Gastroesophageal sphincter (tissue), 4 donors: Measurements from ENCODE around the gene SPTLC1. TPM values are rescaled to one million over a fixed set of nuclear protein-coding genes. Genes with fewer than 3 reads are reported as not detected.

Source experiments
- ATAC-seq: fragments of 150-250 bp; one replicate; pipeline ENCODE4 v1.9.1; 2016; ENCODE audit warnings: mild to moderate bottlenecking, moderate library complexity
- H3K27ac ChIP-seq, 4 donors: fragments of 200-600 bp; sonication (generic) in 3 of 4; 1 replicate in 3 of 4; 2 replicates in 1 of 4; pipeline ENCODE4 v1.5.1; 2016 to 2019
- H3K27me3 ChIP-seq: fragments of 200-600 bp; sonication (generic); one replicate; pipeline ENCODE4 v1.5.1; 2019
- H3K36me3 ChIP-seq, 2 donors: fragments of 200-600 bp; sonication (generic); one replicate each; pipeline ENCODE4 v1.5.1; 2019; ENCODE audit warnings: control low read depth in 1 of 2
- H3K4me1 ChIP-seq, 3 donors: fragments of 200-600 bp; sonication (generic); 1 replicate in 2 of 3; 2 replicates in 1 of 3; pipeline ENCODE4 v1.5.1; 2016 to 2019; ENCODE audit warnings: control low read depth in 2 of 3
- H3K4me3 ChIP-seq, 2 donors: fragments of 200-600 bp; sonication (generic); one replicate each; pipeline ENCODE4 v1.5.1; 2019; ENCODE audit warnings: mild to moderate bottlenecking in 1 of 2, moderate library complexity in 1 of 2
- H3K9me3 ChIP-seq, 3 donors: fragments of 200-600 bp; sonication (generic); one replicate each; pipeline ENCODE4 v1.5.1; 2017 to 2019; ENCODE audit warnings: control low read depth in 2 of 3
- EP300 ChIP-seq: sonication (generic); formaldehyde crosslinking; IDR thresholded peaks from one replicate; pipeline ENCODE4 v1.6.1; 2017; ENCODE audit warnings: antibody characterized with exemption, mild to moderate bottlenecking
- POLR2A ChIP-seq, 2 donors: fragments of 450-650 bp; IDR thresholded peaks; one replicate each; pipeline ENCODE4 v1.6.1; 2017; ENCODE audit warnings: antibody characterized with exemption in 2 of 2, mild to moderate bottlenecking in 2 of 2, moderate library complexity in 1 of 2
- POLR2AphosphoS5 ChIP-seq: sonication (generic); formaldehyde crosslinking; IDR thresholded peaks from one replicate; pipeline ENCODE4 v1.6.1; 2017; ENCODE audit warnings: antibody characterized with exemption
- WGBS, 2 donors: methylation state at CpG; one replicate each; pipeline ENCODE4 v1.1.5; 2018; ENCODE audit warnings: low coverage in 1 of 2; 5-methylcytosine and 5-hydroxymethylcytosine counted together
- total RNA-seq, 4 donors: library from RNA; depleted of rRNA; stranded (reverse); fragments of >200 nt; gene quantifications; one replicate each; pipeline ENCODE4 v1.1.0, GENCODE V29; 2016
- TF ChIP-seq, protein P1 (sequence below), 4 experiments: fragments of 200-600 bp in 2 of 4; fragments of 450-650 bp in 2 of 4; sonication (generic) in 1 of 4; IDR thresholded peaks; one replicate each; pipeline ENCODE4 v1.5.1; 2017 to 2019; ENCODE audit warnings: antibody characterized with exemption in 4 of 4, mild to moderate bottlenecking in 2 of 4, moderate library complexity in 2 of 4

The SPTLC1 gene
- total RNA-seq, 4 donors from 2014 or later = 56.0 to 73.9 (median 64.0) TPM

DNA sequence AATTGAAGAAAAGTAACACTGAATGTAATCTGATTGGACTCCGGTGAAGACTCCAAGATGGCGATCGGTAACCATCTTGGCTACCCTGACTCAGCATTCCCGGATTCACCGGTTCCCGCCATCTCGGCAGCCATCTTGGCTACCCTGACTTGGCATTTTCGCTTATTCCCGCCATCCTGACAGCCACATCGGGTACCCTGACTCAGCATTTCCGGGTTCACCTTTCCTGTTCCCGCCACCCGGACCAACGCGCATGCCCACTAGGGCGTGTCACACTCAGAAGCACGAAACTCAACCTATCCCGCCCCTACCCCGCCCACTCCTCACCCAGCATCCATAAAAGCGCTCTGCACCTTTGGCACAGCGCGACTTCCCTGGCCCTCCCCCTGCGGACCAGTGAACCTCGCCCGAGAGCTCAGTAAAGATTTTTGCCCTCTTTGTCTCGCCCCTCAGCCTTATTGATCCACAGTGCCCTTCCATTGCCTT lies 17.2 kb downstream of the SPTLC1 start:
- Histone ChIP-seq H3K9me3 (no peaks in the 10 kb centered on the region), H3K27me3 (no peaks in the 10 kb centered on the region), H3K4me1 (no peaks in the 10 kb centered on the region), H3K27ac (peak overlapping the region in 2 of 4 donors; percentile 38 to 40), H3K4me3 (peak overlapping the region; percentile 33 to 36), H3K36me3 (peaks cover 0 to 12% of the 10 kb centered on the region in 2 donors)
- 31 to 46% methylated on average over 15 to 26 of the region's 26 CpGs for WGBS, 2 donors
- peak; percentile 78 for ATAC-seq
- TF ChIP-seq POLR2AphosphoS5 (peak; percentile 74), POLR2A (IDR thresholded peaks at IDR 0.05) (no peak)

DNA sequence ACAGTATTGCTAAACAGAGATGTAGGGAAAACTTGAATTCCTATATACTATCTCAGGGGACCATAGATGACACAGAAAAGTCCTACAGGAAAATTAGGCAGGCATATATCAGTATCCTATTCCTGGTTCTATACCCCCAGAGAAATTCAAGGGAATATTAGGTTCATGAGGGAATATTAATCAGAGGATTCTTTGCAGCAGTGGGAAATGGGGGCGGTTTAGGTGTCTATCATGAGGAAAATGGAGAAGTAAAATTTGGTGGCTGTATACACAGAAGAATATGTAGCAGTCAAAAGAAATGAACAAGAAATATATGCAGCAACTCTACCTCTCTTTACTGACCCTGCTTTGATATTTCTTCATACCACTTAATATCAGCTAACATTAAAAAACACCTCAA lies 20.0 kb downstream of the SPTLC1 start:
- ATAC-seq = no peak
- H3K4me3 ChIP-seq = no peak overlapping the region
- H3K27me3 ChIP-seq = no peaks in the 10 kb centered on the region
- WGBS, 2 donors = 100% methylated on average over 1 of the region's 1 CpG
- H3K9me3 ChIP-seq = no peaks in the 10 kb centered on the region
- H3K27ac ChIP-seq = no peak overlapping the region
- TF ChIP-seq EP300 = no peak
- no peak for TF ChIP-seq POLR2A (IDR thresholded peaks at IDR 0.05)
- TF ChIP-seq, protein P1, sequence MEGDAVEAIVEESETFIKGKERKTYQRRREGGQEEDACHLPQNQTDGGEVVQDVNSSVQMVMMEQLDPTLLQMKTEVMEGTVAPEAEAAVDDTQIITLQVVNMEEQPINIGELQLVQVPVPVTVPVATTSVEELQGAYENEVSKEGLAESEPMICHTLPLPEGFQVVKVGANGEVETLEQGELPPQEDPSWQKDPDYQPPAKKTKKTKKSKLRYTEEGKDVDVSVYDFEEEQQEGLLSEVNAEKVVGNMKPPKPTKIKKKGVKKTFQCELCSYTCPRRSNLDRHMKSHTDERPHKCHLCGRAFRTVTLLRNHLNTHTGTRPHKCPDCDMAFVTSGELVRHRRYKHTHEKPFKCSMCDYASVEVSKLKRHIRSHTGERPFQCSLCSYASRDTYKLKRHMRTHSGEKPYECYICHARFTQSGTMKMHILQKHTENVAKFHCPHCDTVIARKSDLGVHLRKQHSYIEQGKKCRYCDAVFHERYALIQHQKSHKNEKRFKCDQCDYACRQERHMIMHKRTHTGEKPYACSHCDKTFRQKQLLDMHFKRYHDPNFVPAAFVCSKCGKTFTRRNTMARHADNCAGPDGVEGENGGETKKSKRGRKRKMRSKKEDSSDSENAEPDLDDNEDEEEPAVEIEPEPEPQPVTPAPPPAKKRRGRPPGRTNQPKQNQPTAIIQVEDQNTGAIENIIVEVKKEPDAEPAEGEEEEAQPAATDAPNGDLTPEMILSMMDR (IDR thresholded peaks at IDR 0.05) = no peak
- TF ChIP-seq POLR2AphosphoS5 = no peak
- H3K36me3 ChIP-seq = peaks cover 0 to under 1% of the 10 kb centered on the region in 2 donors
- H3K4me1 ChIP-seq = no peaks in the 10 kb centered on the region

DNA sequence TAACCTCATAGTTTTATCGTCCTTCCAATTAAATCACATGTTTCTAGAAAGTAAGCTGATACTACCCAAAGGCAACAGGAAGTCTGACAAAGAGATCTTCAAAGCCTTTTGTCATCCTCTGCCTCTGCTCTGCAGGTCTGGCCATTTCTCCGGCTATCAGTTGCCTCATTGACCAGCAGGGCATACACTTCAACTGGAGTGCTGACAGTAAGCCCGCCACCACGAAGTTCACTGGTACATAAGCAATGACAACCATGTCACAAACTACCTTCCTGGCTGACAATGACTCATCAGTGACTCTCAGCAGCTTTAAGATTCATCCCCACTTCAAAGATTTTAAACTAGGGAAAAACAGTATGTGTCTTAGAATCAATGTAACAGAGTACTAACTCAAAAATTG lies 20.6 kb downstream of the SPTLC1 start:
- Histone ChIP-seq H3K27me3 (no peaks in the 10 kb centered on the region), H3K27ac (no peak overlapping the region), H3K4me3 (no peak overlapping the region), H3K9me3 (no peaks in the 10 kb centered on the region), H3K4me1 (no peaks in the 10 kb centered on the region), H3K36me3 (no peaks in the 10 kb centered on the region)
- no peak for ATAC-seq
- TF ChIP-seq EP300 (no peak), POLR2AphosphoS5 (no peak), POLR2A (IDR thresholded peaks at IDR 0.05) (no peak)
- TF ChIP-seq, protein P1 (IDR thresholded peaks at IDR 0.05) = no peak
- WGBS, 2 donors = 86 to 89% methylated on average over 2 of the region's 4 CpGs

DNA sequence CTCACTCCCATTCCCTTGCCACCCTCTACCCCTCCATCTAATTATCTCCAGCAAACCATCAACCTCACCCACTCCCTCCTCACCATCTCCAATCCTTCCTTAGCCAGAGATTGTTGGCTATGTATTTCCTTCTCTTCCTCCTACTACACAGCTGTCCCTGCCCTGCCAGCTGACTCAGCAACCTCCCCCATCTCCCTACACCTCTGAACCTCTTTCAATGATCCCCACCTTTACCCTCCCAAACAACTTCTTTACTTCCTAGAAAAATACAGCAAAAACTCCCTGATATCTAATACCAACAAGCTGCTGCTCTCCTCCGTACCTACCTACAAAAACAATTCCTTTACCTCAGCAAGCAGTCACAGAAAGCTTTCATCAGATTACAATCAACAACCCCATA lies 37.3 kb downstream of the SPTLC1 start:
- no peak for TF ChIP-seq POLR2AphosphoS5
- TF ChIP-seq EP300 = no peak
- no peak for TF ChIP-seq POLR2A (IDR thresholded peaks at IDR 0.05)
- TF ChIP-seq, protein P1 (IDR thresholded peaks at IDR 0.05) = no peak
- Histone ChIP-seq H3K27me3 (no peaks in the 10 kb centered on the region), H3K9me3 (no peaks in the 10 kb centered on the region), H3K27ac (no peak overlapping the region), H3K4me3 (no peak overlapping the region), H3K4me1 (no peaks in the 10 kb centered on the region), H3K36me3 (peaks cover 0 to 73% of the 10 kb centered on the region in 2 donors)
- WGBS, 2 donors = 93% methylated on average over 1 of the region's 1 CpG; no CpG with 5 or more reads in 1 of the 2 donors
- no peak for ATAC-seq

DNA sequence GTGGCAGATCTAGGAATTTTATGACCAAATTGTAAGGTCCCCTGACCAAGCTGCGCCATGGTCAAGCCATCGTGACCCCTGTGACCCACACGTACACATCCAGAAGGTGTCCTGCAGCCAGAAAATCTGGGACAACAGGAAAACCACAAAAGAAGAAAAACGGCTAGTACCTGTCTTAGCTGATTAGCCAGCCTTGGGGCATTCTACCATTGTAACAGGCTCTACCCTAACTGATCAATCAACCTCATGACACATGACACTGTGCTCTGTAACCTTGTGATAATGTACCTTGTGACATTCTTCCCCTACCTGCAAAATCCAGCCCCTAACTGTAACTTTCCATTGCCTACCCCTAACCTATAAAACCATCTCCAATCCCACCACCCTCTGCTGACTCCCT lies 43.6 kb downstream of the SPTLC1 start:
- TF ChIP-seq POLR2AphosphoS5 (no peak), EP300 (no peak), POLR2A (IDR thresholded peaks at IDR 0.05) (no peak)
- TF ChIP-seq, protein P1 (IDR thresholded peaks at IDR 0.05) = no peak
- no peaks in the 10 kb centered on the region for H3K9me3 ChIP-seq
- 85 to 96% methylated on average over 2 to 3 of the region's 4 CpGs for WGBS, 2 donors
- H3K4me3 ChIP-seq = no peak overlapping the region
- no peak overlapping the region for H3K27ac ChIP-seq
- no peaks in the 10 kb centered on the region for H3K4me1 ChIP-seq
- peaks cover 0 to 92% of the 10 kb centered on the region in 2 donors for H3K36me3 ChIP-seq
- no peaks in the 10 kb centered on the region for H3K27me3 ChIP-seq
- ATAC-seq = no peak
